Measurements from ENCODE around the gene NXPH4.

DNA sequence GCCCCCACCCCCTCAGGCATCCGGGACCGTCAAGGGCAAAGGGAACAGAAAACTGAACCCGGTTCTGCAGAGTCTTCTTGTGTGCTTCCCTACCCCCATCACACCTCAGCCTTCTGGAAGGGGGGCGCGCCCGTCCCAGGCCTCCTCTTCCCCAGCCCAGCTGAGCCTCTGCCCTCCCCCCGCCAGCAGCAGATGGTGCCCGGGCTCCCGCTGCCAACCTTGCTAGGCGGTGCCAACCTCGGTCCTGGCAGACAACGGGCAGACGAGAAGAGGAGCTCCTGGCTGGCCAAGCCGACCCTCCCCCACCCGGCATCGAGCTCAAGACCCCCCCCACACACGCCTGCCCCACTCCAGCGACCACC, 25.7 kb downstream of the NXPH4 start:
- TF ChIP-seq CTCF (conservative IDR thresholded peaks at IDR 0.05; ENCODE audit: low read depth, low read length): no peak
- no peak for TF ChIP-seq EZH2 (IDR thresholded peaks at IDR 0.05; ENCODE audit: borderline replicate concordance, low read depth, low read length, poor library complexity, severe bottlenecking)

Data from A673 (cell line).